ENCODE data around the gene LHX5. TPM values are rescaled to one million over a fixed set of nuclear protein-coding genes. Genes with fewer than 3 reads are reported as not detected.

Gene LHX5
- total RNA-seq: not detected

DNA sequence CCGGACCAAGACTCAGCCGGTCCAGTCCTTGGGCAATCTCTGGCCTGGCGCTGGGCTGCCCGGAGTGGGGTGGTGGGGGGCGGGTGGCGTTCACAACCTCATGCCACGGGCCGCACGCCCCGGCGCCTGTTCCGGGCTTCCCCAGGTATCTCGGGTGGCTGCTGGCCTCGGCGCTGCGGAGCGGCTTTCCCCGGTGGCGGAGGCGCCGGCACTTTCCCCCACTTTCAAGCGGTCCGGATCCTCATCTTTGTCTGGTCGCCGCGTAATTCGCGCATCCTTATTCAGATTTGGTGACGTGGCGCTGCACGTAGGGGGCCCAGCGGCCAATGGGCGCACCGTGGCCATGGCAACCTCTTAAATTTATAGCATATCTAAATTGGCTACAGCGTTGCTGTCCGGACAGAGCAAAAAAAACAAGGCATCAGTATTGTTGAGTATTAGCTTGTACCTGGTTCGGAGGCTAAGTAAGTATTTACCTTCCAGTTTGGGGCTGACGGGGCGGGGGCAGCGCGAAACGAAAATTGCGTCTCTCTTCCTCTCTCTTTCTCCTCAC is at the start of gene LHX5:
Gene LHX5 (minus strand): TSS at position 253 of the 553 bp plus-strand sequence. CDS start 373 bp downstream, outside the sequence.
- Histone ChIP-seq H3K36me3 (no peaks in the 10 kb centered on the region), H3K9me3 (no peaks in the 10 kb centered on the region), H3K4me3 (no peak within 1 kb of the TSS), H3K4me1 (peaks cover 0 to 5% of the 10 kb centered on the region in 2 donors), H3K27me3 (peaks cover 3 to 100% of the 10 kb centered on the region in 2 donors), H3K27ac (no peak within 1 kb of the TSS)
- intact Hi-C loops (cut with DNase I; ENCODE audit: low total_unique reads): no loop called here
- no peak for TF ChIP-seq POLR2AphosphoS5 (IDR thresholded peaks at IDR 0.05)
- no peak for TF ChIP-seq POLR2A (IDR thresholded peaks at IDR 0.05)
- TF ChIP-seq, protein P1, sequence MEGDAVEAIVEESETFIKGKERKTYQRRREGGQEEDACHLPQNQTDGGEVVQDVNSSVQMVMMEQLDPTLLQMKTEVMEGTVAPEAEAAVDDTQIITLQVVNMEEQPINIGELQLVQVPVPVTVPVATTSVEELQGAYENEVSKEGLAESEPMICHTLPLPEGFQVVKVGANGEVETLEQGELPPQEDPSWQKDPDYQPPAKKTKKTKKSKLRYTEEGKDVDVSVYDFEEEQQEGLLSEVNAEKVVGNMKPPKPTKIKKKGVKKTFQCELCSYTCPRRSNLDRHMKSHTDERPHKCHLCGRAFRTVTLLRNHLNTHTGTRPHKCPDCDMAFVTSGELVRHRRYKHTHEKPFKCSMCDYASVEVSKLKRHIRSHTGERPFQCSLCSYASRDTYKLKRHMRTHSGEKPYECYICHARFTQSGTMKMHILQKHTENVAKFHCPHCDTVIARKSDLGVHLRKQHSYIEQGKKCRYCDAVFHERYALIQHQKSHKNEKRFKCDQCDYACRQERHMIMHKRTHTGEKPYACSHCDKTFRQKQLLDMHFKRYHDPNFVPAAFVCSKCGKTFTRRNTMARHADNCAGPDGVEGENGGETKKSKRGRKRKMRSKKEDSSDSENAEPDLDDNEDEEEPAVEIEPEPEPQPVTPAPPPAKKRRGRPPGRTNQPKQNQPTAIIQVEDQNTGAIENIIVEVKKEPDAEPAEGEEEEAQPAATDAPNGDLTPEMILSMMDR (IDR thresholded peaks at IDR 0.05): no peak
- no peak for DNase-seq (ENCODE audit: low spot score in 2 of 2)

DNA sequence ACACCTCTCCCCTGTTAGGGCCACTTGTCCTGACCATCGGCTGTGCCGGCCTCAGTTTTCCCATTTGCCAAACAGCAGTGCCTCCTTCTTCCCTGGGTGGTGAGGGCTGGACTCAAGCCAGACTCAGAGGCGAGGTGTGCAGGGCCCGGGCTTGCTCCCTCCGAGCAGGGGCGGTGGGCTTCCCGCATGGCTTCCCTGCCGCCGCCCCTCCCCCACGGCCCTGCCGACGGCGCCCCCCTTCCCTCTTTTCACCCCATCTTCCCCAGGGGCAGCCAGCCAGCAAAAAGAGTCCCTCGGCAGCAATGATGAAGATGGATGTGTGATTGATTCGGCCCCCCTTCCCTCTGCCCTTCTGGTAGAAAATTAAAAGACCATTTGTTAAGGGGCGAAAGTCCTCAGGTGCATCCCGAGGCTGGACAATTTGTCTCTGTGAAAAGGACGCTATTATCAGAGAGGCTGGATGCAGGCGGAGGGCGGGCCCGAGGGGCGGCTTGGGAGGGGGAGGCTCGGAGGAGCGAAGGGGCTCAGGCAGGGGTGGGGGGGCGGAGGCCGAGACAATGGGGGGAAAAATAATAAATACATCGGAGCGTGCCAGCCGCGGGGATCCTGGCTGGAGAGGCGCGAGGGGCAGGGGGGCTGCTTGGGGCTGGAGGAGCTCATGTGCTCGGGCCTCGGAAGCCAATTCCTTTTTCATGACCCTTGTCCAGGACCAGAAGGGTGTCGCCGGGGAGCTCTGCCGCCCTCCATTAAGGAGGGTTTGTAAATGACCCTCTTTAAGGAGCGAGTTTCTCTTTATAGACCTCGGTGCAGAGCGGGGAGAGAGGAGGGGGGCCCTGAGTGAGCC is 48.0 kb upstream of the LHX5 start:
- Histone ChIP-seq H3K36me3 (no peaks in the 10 kb centered on the region), H3K27ac (no peak overlapping the region), H3K4me3 (no peak overlapping the region), H3K9me3 (peaks cover 0 to 4% of the 10 kb centered on the region in 2 donors), H3K4me1 (no peaks in the 10 kb centered on the region), H3K27me3 (peaks cover 0 to 84% of the 10 kb centered on the region in 2 donors)
- TF ChIP-seq POLR2A (IDR thresholded peaks at IDR 0.05) (no peak), POLR2AphosphoS5 (IDR thresholded peaks at IDR 0.05) (no peak)
- TF ChIP-seq, protein P1 (IDR thresholded peaks at IDR 0.05): no peak
- no peak for DNase-seq (ENCODE audit: low spot score in 2 of 2)
- intact Hi-C loops (cut with DNase I; ENCODE audit: low total_unique reads): no loop called here

DNA sequence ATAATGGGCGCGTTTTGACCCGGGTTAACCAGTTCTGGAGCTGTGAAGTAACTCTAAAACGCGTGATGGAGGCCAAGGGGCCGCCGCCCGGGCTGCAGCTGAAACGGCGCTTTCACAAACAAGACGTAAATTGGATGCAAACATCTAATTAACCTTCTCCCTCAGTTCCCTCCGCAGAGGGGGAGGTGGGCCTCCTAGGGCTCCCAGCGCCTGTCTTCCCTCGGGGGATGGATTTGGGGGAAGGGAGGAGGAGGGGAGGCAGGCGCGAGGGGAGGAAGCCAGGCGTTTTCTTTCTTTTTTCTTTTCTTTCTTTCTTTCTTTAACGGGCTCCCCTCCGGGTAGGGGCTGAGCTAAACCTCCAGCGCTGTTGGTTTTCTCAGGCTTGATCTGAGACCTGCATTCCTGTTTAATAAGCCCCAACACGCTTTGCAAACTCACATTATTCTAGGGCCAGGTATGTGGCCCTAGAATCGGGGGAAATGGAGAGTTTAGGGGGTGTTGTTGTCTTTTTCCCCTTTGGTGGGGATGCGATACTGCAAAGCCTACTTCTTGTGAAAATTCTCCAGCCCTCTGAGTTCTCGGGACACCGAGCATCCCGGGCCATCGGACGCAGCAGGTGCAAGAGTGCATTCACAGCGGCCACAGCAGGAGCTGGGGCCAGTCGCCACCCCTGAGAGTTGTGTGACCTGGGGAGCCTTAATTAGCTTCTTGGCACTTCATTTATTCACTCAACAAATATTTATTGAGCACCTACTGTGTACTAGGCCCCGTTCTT is 43.6 kb upstream of the LHX5 start:
- no peak overlapping the region for H3K27ac ChIP-seq
- no peak for DNase-seq (ENCODE audit: low spot score in 2 of 2)
- no peak overlapping the region for H3K4me3 ChIP-seq
- peaks cover 0 to 90% of the 10 kb centered on the region in 2 donors for H3K27me3 ChIP-seq
- TF ChIP-seq, protein P1 (IDR thresholded peaks at IDR 0.05): no peak
- TF ChIP-seq POLR2A (IDR thresholded peaks at IDR 0.05) (no peak), POLR2AphosphoS5 (IDR thresholded peaks at IDR 0.05) (no peak)
- H3K9me3 ChIP-seq: peaks cover 0 to 4% of the 10 kb centered on the region in 2 donors
- intact Hi-C loops (cut with DNase I; ENCODE audit: low total_unique reads): no loop called here
- H3K4me1 ChIP-seq: no peaks in the 10 kb centered on the region
- no peaks in the 10 kb centered on the region for H3K36me3 ChIP-seq

DNA sequence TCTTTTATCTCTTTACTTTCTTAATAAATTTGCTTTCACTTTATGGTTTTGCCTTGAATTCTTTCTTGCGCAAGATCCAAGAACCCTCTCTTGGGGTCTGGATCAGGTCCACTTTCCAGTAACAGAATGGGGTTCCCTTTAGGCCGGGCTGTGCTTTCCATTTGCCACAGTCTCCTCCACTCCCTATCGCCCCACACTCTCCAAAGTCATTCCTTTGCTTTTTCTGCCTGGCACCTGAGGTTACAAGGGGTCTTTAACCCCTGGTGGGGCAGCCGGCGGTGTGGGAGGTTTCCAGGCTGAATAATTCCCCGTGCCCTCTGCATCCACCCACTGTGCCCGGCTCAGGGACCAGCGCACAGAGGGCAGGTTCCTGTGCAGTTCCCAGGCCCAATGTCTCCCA is 42.9 kb upstream of the LHX5 start:
- DNase-seq (ENCODE audit: low spot score in 2 of 2): no peak
- H3K4me3 ChIP-seq: no peak overlapping the region
- intact Hi-C loops (cut with DNase I; ENCODE audit: low total_unique reads): no loop called here
- peaks cover 0 to 90% of the 10 kb centered on the region in 2 donors for H3K27me3 ChIP-seq
- H3K27ac ChIP-seq: no peak overlapping the region
- TF ChIP-seq POLR2AphosphoS5 (IDR thresholded peaks at IDR 0.05) (no peak), POLR2A (IDR thresholded peaks at IDR 0.05) (no peak)
- TF ChIP-seq, protein P1 (IDR thresholded peaks at IDR 0.05): no peak
- peaks cover 0 to 4% of the 10 kb centered on the region in 2 donors for H3K9me3 ChIP-seq
- no peaks in the 10 kb centered on the region for H3K36me3 ChIP-seq
- H3K4me1 ChIP-seq: no peaks in the 10 kb centered on the region

Data from breast epithelium (tissue), 4 donors.